ENCODE measurements around the gene SRR.
"Not testable (repeated sequence)": the region's sequence is repeated elsewhere in the genome, so short reads cannot be mapped to it uniquely, and the experiment has no call there.

SRR gene

GRCh38 chr17:2262135-2262587 is 41.6 kb upstream of the SRR start:
- Histone ChIP-seq H3K9me2 (replicated peaks; ENCODE audit: insufficient read depth, low read length) (no peaks in the 10 kb centered on the region), H3K27me3 (replicated peaks; ENCODE audit: insufficient read depth, low read length) (no peaks in the 10 kb centered on the region), H3K9ac (ENCODE audit: low read length) (no peak overlapping the region), H3K27ac (ENCODE audit: low read length) (no peak overlapping the region), H3K36me3 (replicated peaks; ENCODE audit: insufficient read depth, low read length) (no peaks in the 10 kb centered on the region), H3K79me2 (ENCODE audit: low read length) (peaks cover 62% of the 10 kb centered on the region), H3K4me1 (ENCODE audit: low read length) (peaks cover 51% of the 10 kb centered on the region), H3K4me3 (ENCODE audit: low read length) (no peak overlapping the region), H3K4me2 (ENCODE audit: low read depth, low read length) (no peak overlapping the region), H2AFZ (ENCODE audit: low read length) (no peak overlapping the region), H3K9me3 (replicated peaks; ENCODE audit: insufficient read depth, low read length) (no peaks in the 10 kb centered on the region), H4K20me1 (ENCODE audit: insufficient read depth, low read length) (no peaks in the 10 kb centered on the region), H3F3A (ENCODE audit: insufficient read depth, low read length) (peaks cover 40% of the 10 kb centered on the region)
- no peak for DNase-seq
- TF ChIP-seq EZH2 (optimal IDR thresholded peaks at IDR 0.05; ENCODE audit: low read depth, low read length) (no peak), CTCF (IDR thresholded peaks at IDR 0.05; ENCODE audit: low read length) (no peak), EZH2phosphoT487 (IDR thresholded peaks at IDR 0.05; ENCODE audit: low read length) (no peak)

- Histone ChIP-seq H3K4me2 (ENCODE audit: low read depth, low read length) (no peak overlapping the region), H3K27ac (ENCODE audit: low read length) (no peak overlapping the region), H3K9me3 (replicated peaks; ENCODE audit: insufficient read depth, low read length) (no peaks in the 10 kb centered on the region), H3K9ac (ENCODE audit: low read length) (no peak overlapping the region), H3K9me2 (replicated peaks; ENCODE audit: insufficient read depth, low read length) (no peaks in the 10 kb centered on the region), H3K27me3 (replicated peaks; ENCODE audit: insufficient read depth, low read length) (no peaks in the 10 kb centered on the region), H3K36me3 (replicated peaks; ENCODE audit: insufficient read depth, low read length) (no peaks in the 10 kb centered on the region), H3K4me1 (ENCODE audit: low read length) (peaks cover 58% of the 10 kb centered on the region), H2AFZ (ENCODE audit: low read length) (no peak overlapping the region), H4K20me1 (ENCODE audit: insufficient read depth, low read length) (no peaks in the 10 kb centered on the region), H3K79me2 (ENCODE audit: low read length) (peaks cover 55% of the 10 kb centered on the region), H3F3A (ENCODE audit: insufficient read depth, low read length) (peaks cover 43% of the 10 kb centered on the region), H3K4me3 (ENCODE audit: low read length) (no peak overlapping the region)
- DNase-seq, result no peak
- no peak for TF ChIP-seq EZH2 (optimal IDR thresholded peaks at IDR 0.05; ENCODE audit: low read depth, low read length)
- TF ChIP-seq CTCF (IDR thresholded peaks at IDR 0.05; ENCODE audit: low read length), result no peak
- no peak for TF ChIP-seq EZH2phosphoT487 (IDR thresholded peaks at IDR 0.05; ENCODE audit: low read length)
These were observed 40.3 kb upstream of the SRR start for GRCh38 chr17:2263183-2264066.

- Histone ChIP-seq H3K27me3 (replicated peaks; ENCODE audit: insufficient read depth, low read length) (no peaks in the 10 kb centered on the region), H3F3A (ENCODE audit: insufficient read depth, low read length) (peaks cover 40% of the 10 kb centered on the region), H3K27ac (ENCODE audit: low read length) (no peak overlapping the region), H3K36me3 (replicated peaks; ENCODE audit: insufficient read depth, low read length) (no peaks in the 10 kb centered on the region), H2AFZ (ENCODE audit: low read length) (no peak overlapping the region), H4K20me1 (ENCODE audit: insufficient read depth, low read length) (no peaks in the 10 kb centered on the region), H3K79me2 (ENCODE audit: low read length) (peaks cover 47% of the 10 kb centered on the region), H3K4me1 (ENCODE audit: low read length) (peaks cover 51% of the 10 kb centered on the region), H3K4me3 (ENCODE audit: low read length) (no peak overlapping the region), H3K4me2 (ENCODE audit: low read depth, low read length) (no peak overlapping the region), H3K9me3 (replicated peaks; ENCODE audit: insufficient read depth, low read length) (no peaks in the 10 kb centered on the region), H3K9me2 (replicated peaks; ENCODE audit: insufficient read depth, low read length) (no peaks in the 10 kb centered on the region), H3K9ac (ENCODE audit: low read length) (no peak overlapping the region)
- no peak for DNase-seq
- TF ChIP-seq EZH2 (optimal IDR thresholded peaks at IDR 0.05; ENCODE audit: low read depth, low read length) (no peak), EZH2phosphoT487 (IDR thresholded peaks at IDR 0.05; ENCODE audit: low read length) (no peak), CTCF (IDR thresholded peaks at IDR 0.05; ENCODE audit: low read length) (no peak)
These were observed 39.5 kb upstream of the SRR start for GRCh38 chr17:2264067-2264860.

GRCh38 chr17:2265166-2265565 is 38.6 kb upstream of the SRR start:
- Histone ChIP-seq H3F3A (ENCODE audit: insufficient read depth, low read length) (peaks cover 31% of the 10 kb centered on the region), H3K4me3 (ENCODE audit: low read length) (peak overlapping the region; percentile 46), H3K4me2 (ENCODE audit: low read depth, low read length) (peak overlapping the region; percentile 87), H3K9ac (ENCODE audit: low read length) (peak overlapping the region; percentile 56), H3K27ac (ENCODE audit: low read length) (peak overlapping the region; percentile 92), H3K79me2 (ENCODE audit: low read length) (peaks cover 46% of the 10 kb centered on the region), H3K4me1 (ENCODE audit: low read length) (peaks cover 45% of the 10 kb centered on the region)
- H3K36me3 ChIP-seq (replicated peaks; ENCODE audit: insufficient read depth, low read length); H3K27me3 ChIP-seq (replicated peaks; ENCODE audit: insufficient read depth, low read length); DNase-seq; H4K20me1 ChIP-seq (ENCODE audit: insufficient read depth, low read length); H3K9me2 ChIP-seq (replicated peaks; ENCODE audit: insufficient read depth, low read length); H3K9me3 ChIP-seq (replicated peaks; ENCODE audit: insufficient read depth, low read length); H2AFZ ChIP-seq (ENCODE audit: low read length): not testable (repeated sequence)

Data from MM.1S (cell line).